NCI-H2029 treated with DMSO at 0.1 percent for 48 hours (cell line): ENCODE measurements around the gene ELK4.

Experiments used
- DNase-seq: peaks from one replicate; lab custom pipeline; 2025; lab: John Stamatoyannopoulos, UW

Gene ELK4

DNA sequence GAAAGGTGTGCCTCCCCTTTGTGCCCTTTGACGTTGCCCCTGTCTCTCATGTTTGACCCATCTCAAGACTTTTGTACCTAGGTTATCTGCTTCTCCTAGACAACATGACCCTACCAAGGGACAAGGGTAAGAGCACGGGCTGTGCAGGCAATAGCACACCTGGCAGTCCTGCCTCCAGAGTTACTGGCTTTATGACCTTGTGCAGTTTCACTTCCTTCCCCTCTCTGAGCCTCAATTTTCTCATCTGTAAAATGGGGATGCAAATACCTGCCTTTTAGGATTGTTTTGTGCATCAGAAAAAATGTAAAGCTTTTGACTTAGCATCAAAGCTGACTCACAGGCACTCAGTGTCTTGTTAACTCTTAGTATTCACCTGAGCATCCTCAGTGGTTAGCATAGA is 36.4 kb downstream of the ELK4 start:
- DNase-seq, result no peak

- no peak for DNase-seq
Observed at GRCh38 chr1:205594846-205595245, 37.0 kb downstream of the ELK4 start.

- no peak for DNase-seq
Observed at GRCh38 chr1:205593967-205594366, 37.8 kb downstream of the ELK4 start.

DNA sequence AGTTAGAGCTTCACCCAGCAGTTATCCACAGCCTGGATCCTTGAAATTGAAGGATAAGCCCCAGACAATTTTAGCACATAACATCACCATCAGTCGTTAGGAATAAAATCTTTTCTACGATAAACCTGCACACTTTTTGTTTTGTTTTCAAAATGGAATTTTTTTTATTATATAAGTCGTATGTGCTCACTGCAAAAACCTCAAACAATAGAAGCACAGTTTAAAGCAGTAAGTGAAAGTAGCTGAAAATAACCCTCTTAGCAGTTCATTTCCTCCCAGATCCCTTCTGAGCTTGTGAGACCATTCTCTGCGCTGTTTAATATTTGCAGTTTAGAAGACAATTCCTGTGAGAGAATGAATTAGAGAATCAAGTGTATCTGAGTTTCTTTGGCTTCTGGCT is 38.3 kb downstream of the ELK4 start:
- DNase-seq, result no peak

GRCh38 chr1:205592443-205593003 is 39.3 kb downstream of the ELK4 start:
- no peak for DNase-seq

DNA sequence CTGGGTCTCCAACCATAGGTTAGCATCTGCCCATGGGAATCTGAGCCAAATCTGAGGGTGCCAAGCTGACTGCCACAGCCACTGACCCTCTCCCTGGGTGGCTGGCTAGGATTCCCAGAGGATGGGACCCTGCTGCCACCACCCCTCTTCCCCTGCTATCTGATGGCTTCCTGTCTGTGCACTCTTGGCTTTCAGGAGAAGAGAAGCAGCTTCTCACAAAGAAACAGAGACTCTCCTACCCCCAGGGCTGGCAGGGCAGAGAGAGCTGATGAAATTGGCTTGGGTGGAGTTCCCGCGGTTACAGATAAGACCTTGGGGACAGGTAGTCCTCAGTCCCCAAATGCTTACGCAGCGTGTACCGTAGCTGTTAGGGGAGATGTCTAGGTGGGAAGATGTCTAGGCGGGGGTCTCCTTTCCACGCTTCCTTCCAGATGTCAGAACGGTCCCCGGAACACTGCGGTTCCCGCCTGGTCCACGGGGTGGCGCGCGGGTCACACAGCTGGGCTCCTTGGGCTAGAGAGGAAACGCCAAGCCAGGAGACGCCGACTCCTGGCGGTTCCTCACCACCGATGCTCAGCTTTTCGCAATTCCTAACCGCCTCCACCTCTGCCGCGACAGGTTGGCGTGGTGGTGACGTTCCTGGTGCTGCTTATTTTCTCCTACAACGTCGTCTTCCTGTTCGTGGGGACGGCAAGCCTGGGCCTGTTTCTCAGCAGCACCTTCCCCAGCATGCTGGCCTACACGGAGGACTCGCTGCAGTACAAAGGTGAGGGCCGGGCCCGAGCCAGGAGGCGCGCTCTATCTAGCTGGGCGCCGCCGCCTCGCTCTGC is 40.1 kb downstream of the ELK4 start:
- peak; percentile 34 for DNase-seq

DNA sequence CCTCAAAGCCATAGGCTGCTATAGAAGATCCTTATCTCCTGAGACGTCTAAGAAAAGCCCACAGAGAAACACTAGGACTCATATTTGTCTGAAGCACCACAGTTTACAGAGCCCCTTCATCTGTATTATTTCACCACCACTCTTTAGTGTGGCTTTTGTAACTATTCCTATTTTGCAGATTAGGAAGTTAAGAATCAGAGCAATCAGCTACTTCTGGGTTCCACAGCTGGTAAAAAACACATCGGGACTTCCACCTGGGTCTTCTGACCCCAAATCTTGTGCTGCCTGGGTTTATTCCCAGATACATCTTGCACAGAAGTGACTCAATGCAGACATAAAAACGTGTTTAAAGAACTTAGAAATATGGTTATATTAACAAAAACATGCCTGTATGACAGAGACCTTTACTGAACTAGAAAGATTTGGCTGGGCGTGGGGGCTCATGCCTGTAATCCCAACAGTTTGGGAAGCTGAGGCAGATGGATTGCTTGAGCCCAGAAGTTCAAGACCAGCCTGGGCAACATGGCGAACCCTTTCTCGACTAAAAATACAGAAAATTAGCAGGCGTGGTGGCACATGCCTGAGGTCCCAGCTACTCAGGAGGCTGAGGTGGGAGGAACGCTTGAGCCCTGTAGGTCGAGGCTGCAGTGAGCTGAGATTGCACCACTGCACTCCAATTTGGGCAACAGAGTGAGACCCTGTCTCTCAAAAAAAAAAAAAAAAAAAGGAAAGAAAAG is 40.9 kb downstream of the ELK4 start:
- DNase-seq, result no peak

DNA sequence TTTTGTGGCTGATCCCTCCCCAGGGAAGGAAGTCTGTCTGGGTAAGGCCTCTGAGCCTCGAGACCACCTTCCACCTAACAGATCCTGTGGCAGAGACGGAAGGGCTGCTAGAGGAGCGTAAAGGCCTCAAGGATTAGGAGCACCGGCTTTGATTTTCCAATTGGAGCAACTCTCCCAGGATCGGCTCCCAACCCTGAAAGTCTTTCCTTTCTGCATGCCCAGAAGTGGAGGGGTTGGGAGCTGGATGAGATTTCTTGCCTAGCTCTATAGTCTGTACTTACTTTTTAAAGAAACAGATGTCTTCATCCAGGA is 41.4 kb downstream of the ELK4 start:
- no peak for DNase-seq

GRCh38 chr1:205589618-205590456 is 42.0 kb downstream of the ELK4 start:
- DNase-seq, result no peak

DNA sequence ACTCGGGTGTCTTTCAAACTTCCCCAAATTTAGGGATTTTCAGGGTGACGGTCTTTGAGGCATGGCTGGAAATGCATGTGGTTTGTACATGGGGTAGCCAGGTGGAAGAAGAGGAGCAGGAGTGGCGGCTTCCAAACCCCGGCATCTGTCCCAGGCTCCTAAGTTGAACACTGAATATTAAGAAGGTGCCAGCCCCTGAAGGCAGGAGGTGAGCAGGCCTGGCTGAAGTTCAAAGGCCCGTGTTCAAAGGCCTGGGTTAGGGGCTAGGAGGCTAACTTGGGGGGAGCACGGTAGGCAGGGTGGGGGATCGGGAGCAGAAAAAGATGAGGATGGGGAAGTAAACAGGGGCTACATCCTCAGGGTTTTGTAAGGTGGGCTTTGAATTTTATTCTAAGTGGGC is 42.8 kb downstream of the ELK4 start:
- no peak for DNase-seq

DNA sequence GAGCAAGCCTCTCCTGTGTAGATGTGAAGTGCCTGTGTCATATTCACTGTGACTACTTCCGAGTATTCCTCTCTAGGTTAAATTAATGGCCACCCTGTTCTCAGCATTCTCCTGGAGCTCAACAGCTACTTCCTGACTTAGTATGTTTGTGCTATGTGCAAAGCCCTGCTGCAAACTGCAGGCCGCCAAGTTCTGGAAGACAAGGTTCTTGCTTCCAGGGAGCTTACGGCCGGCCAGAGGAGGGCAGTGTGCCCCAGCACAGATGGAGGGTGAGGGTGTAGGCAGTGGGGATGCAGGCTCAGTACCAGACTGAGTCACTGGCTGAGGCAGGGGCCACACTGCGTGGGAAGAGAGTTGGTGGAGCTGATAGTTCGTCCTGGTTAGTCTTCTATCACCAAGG is 43.2 kb downstream of the ELK4 start:
- DNase-seq, result peak; percentile 67

GRCh38 chr1:205587581-205587980 is 44.2 kb downstream of the ELK4 start:
- DNase-seq, result no peak

DNA sequence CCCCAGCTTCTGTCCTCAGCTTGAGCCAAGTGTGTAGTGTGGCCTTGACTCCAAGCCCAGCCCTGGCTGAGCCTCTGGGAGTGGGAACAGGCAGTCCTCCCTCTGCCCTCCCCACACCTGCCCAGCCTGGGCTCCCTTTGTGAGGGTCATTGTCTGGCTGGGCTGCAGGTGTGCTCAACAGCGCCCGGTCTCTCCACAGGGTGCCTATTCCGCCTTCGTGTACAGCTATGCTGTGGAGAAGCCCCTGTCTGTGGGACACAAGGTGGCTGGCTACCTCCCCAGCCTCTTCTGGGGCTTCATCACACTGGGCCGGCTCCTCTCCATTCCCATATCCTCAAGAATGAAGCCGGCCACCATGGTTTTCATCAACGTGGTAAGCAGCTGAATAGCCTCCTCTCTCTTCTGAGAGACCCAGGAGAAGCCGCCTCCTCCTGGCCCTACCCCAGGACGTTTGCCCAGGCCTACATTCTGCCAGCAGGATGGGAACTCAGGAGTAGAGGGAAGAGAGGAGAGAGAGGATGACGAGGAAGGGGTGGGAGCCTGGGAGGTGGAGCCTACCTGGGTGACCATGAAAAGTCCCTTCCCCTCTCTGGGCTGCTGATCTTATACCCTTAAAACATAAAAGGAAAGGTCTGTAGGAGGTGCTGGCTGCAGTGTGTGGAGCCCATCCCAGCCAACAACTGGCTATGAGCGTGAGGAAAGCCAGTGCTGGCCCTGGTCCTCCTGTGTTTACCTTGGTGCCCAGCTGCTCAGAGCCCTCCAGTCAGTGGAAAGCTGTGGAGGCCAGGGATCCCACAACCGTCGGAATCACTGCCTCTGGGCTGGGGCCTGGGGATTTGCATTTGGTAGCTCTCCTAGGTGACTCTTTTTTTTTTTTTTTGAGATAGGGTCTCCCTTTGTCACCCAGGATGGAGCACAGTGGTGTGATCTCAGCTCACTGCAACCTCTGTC is 45.7 kb downstream of the ELK4 start:
- no peak for DNase-seq

- DNase-seq, result no peak
Observed at GRCh38 chr1:205585169-205585834, 46.5 kb downstream of the ELK4 start.

DNA sequence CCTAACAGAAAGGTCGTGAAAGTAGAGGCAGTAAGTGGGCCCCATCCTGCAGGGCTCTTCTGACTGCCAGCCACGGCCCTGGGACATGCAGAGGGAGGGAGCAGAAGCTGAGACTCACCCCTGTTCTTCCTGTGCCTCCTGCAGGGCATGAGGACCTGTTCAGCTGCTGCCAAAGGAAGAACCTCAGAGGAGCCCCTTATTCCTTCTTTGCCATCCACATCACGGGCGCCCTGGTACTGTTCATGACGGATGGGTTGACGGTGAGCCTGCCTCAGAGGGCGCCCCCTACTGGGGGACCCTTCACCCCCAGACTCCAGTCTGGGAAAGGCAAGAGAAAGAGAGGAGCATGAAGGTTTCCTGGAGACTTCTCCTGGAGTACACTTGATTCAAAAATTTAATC is 47.1 kb downstream of the ELK4 start:
- no peak for DNase-seq

GRCh38 chr1:205583461-205584130 is 48.2 kb downstream of the ELK4 start:
- DNase-seq, result no peak

GRCh38 chr1:205582471-205583291 is 49.1 kb downstream of the ELK4 start:
- no peak for DNase-seq

DNA sequence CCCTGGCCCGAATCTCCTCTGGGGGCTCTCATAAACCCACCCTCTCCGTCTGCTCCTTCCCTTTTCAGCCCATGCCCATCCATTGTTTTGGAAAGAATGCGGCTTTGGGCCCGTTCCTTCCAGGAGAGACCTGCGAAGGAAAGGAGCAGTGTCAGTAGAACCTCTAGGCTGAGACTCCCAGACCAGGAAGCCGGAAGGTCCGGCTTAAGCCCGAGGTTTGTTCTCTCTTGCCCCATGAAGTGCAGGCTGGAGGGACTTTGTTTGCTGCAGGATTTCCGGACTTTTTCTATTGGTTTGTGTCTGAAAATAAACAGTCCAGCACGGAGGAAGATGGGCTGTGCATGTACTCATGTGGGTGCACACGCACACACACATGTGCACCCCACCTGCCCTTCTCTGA is 49.8 kb downstream of the ELK4 start:
- DNase-seq, result no peak

DNA sequence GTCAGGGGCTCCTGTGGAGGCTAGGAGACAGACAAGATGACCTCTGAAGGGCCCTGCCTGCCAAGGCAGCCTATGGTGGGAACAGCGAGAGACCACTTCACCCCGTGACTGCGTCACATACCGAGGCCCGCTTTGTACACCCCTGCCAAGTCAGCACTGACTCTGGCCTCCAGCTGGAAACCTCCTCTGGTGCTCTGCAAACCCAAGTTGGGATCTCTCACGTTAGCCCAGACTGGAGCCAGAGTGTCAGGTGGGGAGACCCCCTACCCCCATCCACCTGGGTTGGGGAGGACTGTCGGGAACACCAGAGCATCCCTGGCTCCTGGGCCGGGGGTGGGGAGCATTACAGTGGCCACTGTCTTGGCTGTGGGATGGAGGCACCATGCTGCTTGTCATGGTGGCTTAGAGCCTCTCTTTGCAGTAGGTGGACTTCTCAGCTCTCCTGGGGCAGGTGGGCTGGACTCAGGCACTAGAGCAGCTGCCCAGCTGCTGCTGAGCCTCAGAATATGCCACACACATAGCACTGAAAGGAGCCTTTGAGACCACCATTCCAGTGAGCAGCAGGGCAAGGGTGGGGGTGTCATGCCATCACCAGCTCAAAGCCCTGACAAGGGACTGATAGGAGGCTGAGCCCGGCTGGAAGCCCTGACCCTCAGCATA is 50.4 kb downstream of the ELK4 start:
- DNase-seq, result no peak
